K562 (cell line): Measurements from ENCODE around the gene NR3C1. TPM values are rescaled to one million over a fixed set of nuclear protein-coding genes. Genes with fewer than 3 reads are reported as not detected.

ENCODE experiments used
- CBFB ChIP-seq: sonication (generic); formaldehyde crosslinking; IDR thresholded peaks from 2 replicates; pipeline ENCODE4 v1.4.0; 2020; ENCODE audit warnings: mild to moderate bottlenecking, missing genetic modification reagents
- MED1 ChIP-seq: sonication (generic); formaldehyde crosslinking; IDR thresholded peaks from 2 replicates; pipeline ENCODE4 v1.8.1; 2023; ENCODE audit warnings: missing genetic modification reagents, borderline replicate concordance
- MTA3 ChIP-seq: fragments of 450-650 bp; formaldehyde crosslinking; IDR thresholded peaks from 2 replicates; pipeline ENCODE4 v1.6.1; 2017; ENCODE audit warnings: mild to moderate bottlenecking, borderline replicate concordance
- NFXL1 ChIP-seq: fragments of 450-650 bp; formaldehyde crosslinking; IDR thresholded peaks from 2 replicates; pipeline ENCODE4 v1.4.0; 2021; ENCODE audit warnings: mild to moderate bottlenecking
- RBM39 ChIP-seq: fragments of 200-400 bp; formaldehyde crosslinking; optimal IDR thresholded peaks from 2 replicates; pipeline ENCODE3; 2018; ENCODE audit warnings: low read depth, low read length
- TBL1XR1 ChIP-seq, 2 experiments: IDR thresholded peaks; 2 replicates each; pipeline ENCODE4 v1.6.1; 2012; ENCODE audit warnings: improper control_type of control experiment in 2 of 2, low read length in 2 of 2, mild to moderate bottlenecking in 1 of 2
- polyA plus RNA-seq, 8 experiments: library from polyadenylated mRNA; depleted of rRNA in 4 of 8; stranded (reverse) in 5 of 8; unstranded in 3 of 8; fragments of >200 nt; fragmentation: Nextera tagmentation in 2 of 8; fragmentation: Illumina TruSeq in 1 of 8; extraction: Ambion mirVana in 2 of 8; extraction: Trizol in 1 of 8; gene quantifications; 2 replicates each; pipeline versions ENCODE4 v1.2.1 to v1.2.3, GENCODE V29; 2011 to 2014; ENCODE audit warnings: inconsistent platforms in 1 of 8, missing spikeins in 1 of 8
- total RNA-seq, 7 experiments: library from RNA; depleted of rRNA in 6 of 7; stranded (reverse); fragments of >200 nt in 6 of 7; fragmentation: Illumina TruSeq in 2 of 7; extraction: Trizol in 2 of 7; gene quantifications; 2 replicates each; pipeline versions ENCODE4 v1.2.1 to v1.2.3, GENCODE V29; 2011 to 2021; ENCODE audit warnings: low replicate concordance in 1 of 7
- TF ChIP-seq, protein P1 (sequence below), 2 experiments: IDR thresholded peaks in 1 of 2; conservative IDR thresholded peaks in 1 of 2; 2 replicates each; pipeline ENCODE4 v1.6.1; 2016; ENCODE audit warnings: low read depth in 2 of 2, mild to moderate bottlenecking in 1 of 2, missing compliant biosample characterization in 1 of 2, missing genetic modification characterization in 1 of 2, moderate library complexity in 1 of 2
- TF ChIP-seq, protein P2 (sequence below): fragments of 450-650 bp; IDR thresholded peaks from one replicate; pipeline ENCODE4 v1.6.1; 2018; ENCODE audit warnings: mild to moderate bottlenecking, moderate library complexity; ENCODE audit not compliant: partially characterized antibody
- TF ChIP-seq, protein P3 (sequence below): sonication (generic); formaldehyde crosslinking; IDR thresholded peaks from 2 replicates; pipeline ENCODE4 v1.8.1; 2023; ENCODE audit warnings: mild to moderate bottlenecking, missing genetic modification reagents, moderate library complexity

Gene NR3C1
- total and polyA plus RNA-seq, 9 of the 15 experiments (the other 6 are each of a cell fraction or from before 2014, with no cell fraction given): 8.2 to 36.0 (median 15.0) TPM

GRCh38 chr5:143284002-143284401 lies 119.5 kb downstream of the NR3C1 start (continued):
- TF ChIP-seq, protein P1, sequence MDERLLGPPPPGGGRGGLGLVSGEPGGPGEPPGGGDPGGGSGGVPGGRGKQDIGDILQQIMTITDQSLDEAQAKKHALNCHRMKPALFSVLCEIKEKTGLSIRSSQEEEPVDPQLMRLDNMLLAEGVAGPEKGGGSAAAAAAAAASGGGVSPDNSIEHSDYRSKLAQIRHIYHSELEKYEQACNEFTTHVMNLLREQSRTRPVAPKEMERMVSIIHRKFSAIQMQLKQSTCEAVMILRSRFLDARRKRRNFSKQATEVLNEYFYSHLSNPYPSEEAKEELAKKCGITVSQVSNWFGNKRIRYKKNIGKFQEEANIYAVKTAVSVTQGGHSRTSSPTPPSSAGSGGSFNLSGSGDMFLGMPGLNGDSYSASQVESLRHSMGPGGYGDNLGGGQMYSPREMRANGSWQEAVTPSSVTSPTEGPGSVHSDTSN (CRISPR knock-in tag; IDR thresholded peaks at IDR 0.05; ENCODE audit: low read depth): no peak
- TF ChIP-seq, protein P1 (tag; conservative IDR thresholded peaks at IDR 0.05; ENCODE audit: low read depth): no peak
- TF ChIP-seq MTA3 (no peak), RBM39 (no peak), TBL1XR1 (IDR thresholded peaks at IDR 0.05; ENCODE audit: low read length in 2 of 2) (no peak), CBFB (CRISPR knock-in tag) (no peak), MED1 (CRISPR knock-in tag) (no peak), NFXL1 (CRISPR knock-in tag) (no peak)
- TF ChIP-seq, protein P2, sequence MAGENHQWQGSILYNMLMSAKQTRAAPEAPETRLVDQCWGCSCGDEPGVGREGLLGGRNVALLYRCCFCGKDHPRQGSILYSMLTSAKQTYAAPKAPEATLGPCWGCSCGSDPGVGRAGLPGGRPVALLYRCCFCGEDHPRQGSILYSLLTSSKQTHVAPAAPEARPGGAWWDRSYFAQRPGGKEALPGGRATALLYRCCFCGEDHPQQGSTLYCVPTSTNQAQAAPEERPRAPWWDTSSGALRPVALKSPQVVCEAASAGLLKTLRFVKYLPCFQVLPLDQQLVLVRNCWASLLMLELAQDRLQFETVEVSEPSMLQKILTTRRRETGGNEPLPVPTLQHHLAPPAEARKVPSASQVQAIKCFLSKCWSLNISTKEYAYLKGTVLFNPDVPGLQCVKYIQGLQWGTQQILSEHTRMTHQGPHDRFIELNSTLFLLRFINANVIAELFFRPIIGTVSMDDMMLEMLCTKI: no peak
- TF ChIP-seq, protein P3, sequence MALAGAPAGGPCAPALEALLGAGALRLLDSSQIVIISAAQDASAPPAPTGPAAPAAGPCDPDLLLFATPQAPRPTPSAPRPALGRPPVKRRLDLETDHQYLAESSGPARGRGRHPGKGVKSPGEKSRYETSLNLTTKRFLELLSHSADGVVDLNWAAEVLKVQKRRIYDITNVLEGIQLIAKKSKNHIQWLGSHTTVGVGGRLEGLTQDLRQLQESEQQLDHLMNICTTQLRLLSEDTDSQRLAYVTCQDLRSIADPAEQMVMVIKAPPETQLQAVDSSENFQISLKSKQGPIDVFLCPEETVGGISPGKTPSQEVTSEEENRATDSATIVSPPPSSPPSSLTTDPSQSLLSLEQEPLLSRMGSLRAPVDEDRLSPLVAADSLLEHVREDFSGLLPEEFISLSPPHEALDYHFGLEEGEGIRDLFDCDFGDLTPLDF: no peak
- TF ChIP-seq, all 486 proteins: peak for 0
